HepG2 (cell line): Measurements from ENCODE around the gene SIAH2. TPM values are rescaled to one million over a fixed set of nuclear protein-coding genes. Genes with fewer than 3 reads are reported as not detected.

ENCODE experiments used
- ARHGAP35 ChIP-seq: sonication (generic); formaldehyde crosslinking; IDR thresholded peaks from 2 replicates; pipeline ENCODE4 v1.9.0; 2022; ENCODE audit warnings: mild to moderate bottlenecking, inconsistent platforms, moderate library complexity, missing genetic modification reagents, borderline replicate concordance
- ATF5 ChIP-seq: sonication (generic); formaldehyde crosslinking; IDR thresholded peaks from 2 replicates; pipeline ENCODE4 v1.4.0; 2020; ENCODE audit warnings: mild to moderate bottlenecking, low read depth, missing genetic modification reagents
- ATRX ChIP-seq: sonication (generic); formaldehyde crosslinking; IDR thresholded peaks from 2 replicates; pipeline ENCODE4 v1.4.0; 2020; ENCODE audit warnings: missing genetic modification reagents, borderline replicate concordance
- ESRRA ChIP-seq: sonication (generic); formaldehyde crosslinking; IDR thresholded peaks from 2 replicates; pipeline ENCODE4 v1.5.1; 2020; ENCODE audit warnings: mild to moderate bottlenecking, low read depth, missing genetic modification reagents
- FOXO1 ChIP-seq: sonication (generic); formaldehyde crosslinking; IDR thresholded peaks from 2 replicates; pipeline ENCODE4 v1.4.0; 2020; ENCODE audit warnings: missing genetic modification reagents
- KMT2A ChIP-seq: sonication (generic); formaldehyde crosslinking; IDR thresholded peaks from 2 replicates; pipeline ENCODE4 v1.4.0; 2020; ENCODE audit warnings: missing genetic modification reagents
- MTA3 ChIP-seq: sonication (generic); formaldehyde crosslinking; IDR thresholded peaks from 2 replicates; pipeline ENCODE4 v1.4.0; 2020; ENCODE audit warnings: missing genetic modification reagents
- POGZ ChIP-seq: sonication (generic); formaldehyde crosslinking; IDR thresholded peaks from 2 replicates; pipeline ENCODE4 v1.4.0; 2020; ENCODE audit warnings: mild to moderate bottlenecking, missing genetic modification reagents
- POLR2A ChIP-seq, 2 experiments: IDR thresholded peaks; 2 replicates each; pipeline ENCODE4 v1.6.1; 2011; ENCODE audit warnings: low read depth in 2 of 2, low read length in 2 of 2, mild to moderate bottlenecking in 1 of 2, moderate library complexity in 1 of 2; ENCODE audit not compliant: insufficient read depth in 1 of 2
- PPARG ChIP-seq: conservative IDR thresholded peaks from 2 replicates; pipeline ENCODE4 v1.6.1; 2016; ENCODE audit warnings: missing biosample characterization, missing genetic modification reagents
- RARA ChIP-seq: IDR thresholded peaks from 2 replicates; pipeline ENCODE4 v1.6.1; 2016; ENCODE audit warnings: missing genetic modification reagents, missing compliant biosample characterization
- SIN3B ChIP-seq: fragments of 150-350 bp; IDR thresholded peaks from 2 replicates; pipeline ENCODE4 v1.6.1; 2014; ENCODE audit warnings: low read length
- SMARCE1 ChIP-seq: fragments of 450-650 bp; IDR thresholded peaks from 2 replicates; pipeline ENCODE4 v1.6.1; 2017; ENCODE audit warnings: borderline replicate concordance
- SP2 ChIP-seq: sonication (generic); formaldehyde crosslinking; IDR thresholded peaks from 2 replicates; pipeline ENCODE4 v1.5.1; 2020; ENCODE audit warnings: mild to moderate bottlenecking, missing genetic modification reagents
- SP5 ChIP-seq: IDR thresholded peaks from 2 replicates; pipeline ENCODE4 v1.6.1; 2016; ENCODE audit warnings: low read depth, borderline replicate concordance
- STAT5B ChIP-seq: sonication (generic); formaldehyde crosslinking; IDR thresholded peaks from 2 replicates; pipeline ENCODE4 v1.4.0; 2020; ENCODE audit warnings: missing genetic modification reagents
- TOE1 ChIP-seq: sonication (generic); formaldehyde crosslinking; IDR thresholded peaks from 2 replicates; pipeline ENCODE4 v1.4.0; 2020; ENCODE audit warnings: mild to moderate bottlenecking, missing genetic modification reagents
- ZBTB38 ChIP-seq: sonication (generic); formaldehyde crosslinking; IDR thresholded peaks from 2 replicates; pipeline ENCODE4 v1.5.1; 2020; ENCODE audit warnings: mild to moderate bottlenecking, missing genetic modification reagents
- ZBTB46 ChIP-seq: sonication (generic); formaldehyde crosslinking; IDR thresholded peaks from 2 replicates; pipeline ENCODE4 v1.4.0; 2020; ENCODE audit warnings: mild to moderate bottlenecking, missing genetic modification reagents, borderline replicate concordance
- ZNF431 ChIP-seq: sonication (generic); formaldehyde crosslinking; IDR thresholded peaks from 2 replicates; pipeline ENCODE4 v1.9.0; 2022; ENCODE audit warnings: missing genetic modification reagents, low read depth, mild to moderate bottlenecking, borderline replicate concordance
- ZNF550 ChIP-seq: sonication (generic); formaldehyde crosslinking; IDR thresholded peaks from 2 replicates; pipeline ENCODE4 v1.4.0; 2020; ENCODE audit warnings: mild to moderate bottlenecking, missing genetic modification reagents, borderline replicate concordance
- ZNF674 ChIP-seq: sonication (generic); formaldehyde crosslinking; IDR thresholded peaks from 2 replicates; pipeline ENCODE4 v1.5.0; 2020; ENCODE audit warnings: low read depth, mild to moderate bottlenecking, missing genetic modification reagents
- polyA plus RNA-seq, 8 experiments: library from polyadenylated mRNA; depleted of rRNA in 3 of 8; stranded (reverse) in 7 of 8; unstranded in 1 of 8; fragments of >200 nt; fragmentation: Illumina TruSeq in 4 of 8; extraction: Trizol in 4 of 8; gene quantifications; 2 replicates each; pipeline versions ENCODE4 v1.2.1 to v1.2.3, GENCODE V29; 2011 to 2016; ENCODE audit warnings: low read depth in 4 of 8, missing spikeins in 1 of 8, mixed read lengths in 1 of 8; ENCODE audit not compliant: insufficient read depth in 1 of 8
- total RNA-seq, 5 experiments: library from RNA; depleted of rRNA; stranded (reverse); fragments of >200 nt; fragmentation: Illumina TruSeq; extraction: Trizol; gene quantifications; 2 replicates each; pipeline ENCODE4 v1.2.3, GENCODE V29; 2016; ENCODE audit warnings: low read depth in 1 of 5
- TF ChIP-seq, protein P1 (sequence below): sonication (generic); formaldehyde crosslinking; IDR thresholded peaks from 2 replicates; pipeline ENCODE4 v1.8.1; 2022; ENCODE audit warnings: low read depth, mild to moderate bottlenecking, missing genetic modification reagents
- TF ChIP-seq, protein P2 (sequence below): IDR thresholded peaks from 2 replicates; pipeline ENCODE4 v1.6.1; 2016; ENCODE audit warnings: missing compliant biosample characterization, missing genetic modification reagents, borderline replicate concordance

Gene SIAH2
- total and polyA plus RNA-seq, 2 of the 13 experiments (the other 11 are each of a cell fraction or from before 2014, with no cell fraction given): 71.8 to 117 TPM

- TF ChIP-seq, protein P1, sequence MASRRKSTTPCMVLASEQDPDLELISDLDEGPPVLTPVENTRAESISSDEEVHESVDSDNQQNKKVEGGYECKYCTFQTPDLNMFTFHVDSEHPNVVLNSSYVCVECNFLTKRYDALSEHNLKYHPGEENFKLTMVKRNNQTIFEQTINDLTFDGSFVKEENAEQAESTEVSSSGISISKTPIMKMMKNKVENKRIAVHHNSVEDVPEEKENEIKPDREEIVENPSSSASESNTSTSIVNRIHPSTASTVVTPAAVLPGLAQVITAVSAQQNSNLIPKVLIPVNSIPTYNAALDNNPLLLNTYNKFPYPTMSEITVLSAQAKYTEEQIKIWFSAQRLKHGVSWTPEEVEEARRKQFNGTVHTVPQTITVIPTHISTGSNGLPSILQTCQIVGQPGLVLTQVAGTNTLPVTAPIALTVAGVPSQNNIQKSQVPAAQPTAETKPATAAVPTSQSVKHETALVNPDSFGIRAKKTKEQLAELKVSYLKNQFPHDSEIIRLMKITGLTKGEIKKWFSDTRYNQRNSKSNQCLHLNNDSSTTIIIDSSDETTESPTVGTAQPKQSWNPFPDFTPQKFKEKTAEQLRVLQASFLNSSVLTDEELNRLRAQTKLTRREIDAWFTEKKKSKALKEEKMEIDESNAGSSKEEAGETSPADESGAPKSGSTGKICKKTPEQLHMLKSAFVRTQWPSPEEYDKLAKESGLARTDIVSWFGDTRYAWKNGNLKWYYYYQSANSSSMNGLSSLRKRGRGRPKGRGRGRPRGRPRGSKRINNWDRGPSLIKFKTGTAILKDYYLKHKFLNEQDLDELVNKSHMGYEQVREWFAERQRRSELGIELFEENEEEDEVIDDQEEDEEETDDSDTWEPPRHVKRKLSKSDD: no peak; the same call in 1 of the 2 replicates
- TF ChIP-seq ATF5 (no peak), FOXO1 (CRISPR knock-in tag) (peak; percentile 89), POLR2A (IDR thresholded peaks at IDR 0.05; ENCODE audit: insufficient read depth in 1 of 2, low read depth in 2 of 2, low read length in 2 of 2) (no peak; a peak in 1 of 4 replicates), POGZ (CRISPR knock-in tag) (peak; percentile 62; the same call in 1 of the 2 replicates), KMT2A (CRISPR knock-in tag) (no peak), ZBTB46 (CRISPR knock-in tag) (no peak), ATRX (CRISPR knock-in tag) (no peak), ZNF674 (CRISPR knock-in tag) (no peak), SMARCE1 (no peak), ESRRA (CRISPR knock-in tag) (peak; percentile 94), ZNF431 (peak; percentile 54; the same call in 1 of the 2 replicates), ZBTB38 (no peak), PPARG (CRISPR knock-in tag) (peak; percentile 88), SIN3B (0 out of 2 replicates have a peak, but pooled peaks have one; percentile 44), TOE1 (CRISPR knock-in tag) (no peak; the same call in 1 of the 2 replicates), SP5 (CRISPR knock-in tag) (peak; percentile 50; the same call in 1 of the 2 replicates), ARHGAP35 (CRISPR knock-in tag) (no peak), STAT5B (0 out of 2 replicates have a peak, but pooled peaks have one; percentile 17), RARA (CRISPR knock-in tag) (peak; percentile 99), ZNF550 (CRISPR knock-in tag) (no peak), MTA3 (CRISPR knock-in tag) (no peak), SP2 (CRISPR knock-in tag) (no peak)
- TF ChIP-seq, protein P2, sequence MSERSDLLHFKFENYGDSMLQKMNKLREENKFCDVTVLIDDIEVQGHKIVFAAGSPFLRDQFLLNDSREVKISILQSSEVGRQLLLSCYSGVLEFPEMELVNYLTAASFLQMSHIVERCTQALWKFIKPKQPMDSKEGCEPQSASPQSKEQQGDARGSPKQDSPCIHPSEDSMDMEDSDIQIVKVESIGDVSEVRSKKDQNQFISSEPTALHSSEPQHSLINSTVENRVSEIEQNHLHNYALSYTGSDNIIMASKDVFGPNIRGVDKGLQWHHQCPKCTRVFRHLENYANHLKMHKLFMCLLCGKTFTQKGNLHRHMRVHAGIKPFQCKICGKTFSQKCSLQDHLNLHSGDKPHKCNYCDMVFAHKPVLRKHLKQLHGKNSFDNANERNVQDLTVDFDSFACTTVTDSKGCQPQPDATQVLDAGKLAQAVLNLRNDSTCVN (CRISPR knock-in tag): peak; percentile 89
These were observed 25.8 kb downstream of the SIAH2 start (continued) for GRCh38 chr3:150736903-150737832.
